Measurements from ENCODE around the gene ZFYVE27.

Gene ZFYVE27

DNA sequence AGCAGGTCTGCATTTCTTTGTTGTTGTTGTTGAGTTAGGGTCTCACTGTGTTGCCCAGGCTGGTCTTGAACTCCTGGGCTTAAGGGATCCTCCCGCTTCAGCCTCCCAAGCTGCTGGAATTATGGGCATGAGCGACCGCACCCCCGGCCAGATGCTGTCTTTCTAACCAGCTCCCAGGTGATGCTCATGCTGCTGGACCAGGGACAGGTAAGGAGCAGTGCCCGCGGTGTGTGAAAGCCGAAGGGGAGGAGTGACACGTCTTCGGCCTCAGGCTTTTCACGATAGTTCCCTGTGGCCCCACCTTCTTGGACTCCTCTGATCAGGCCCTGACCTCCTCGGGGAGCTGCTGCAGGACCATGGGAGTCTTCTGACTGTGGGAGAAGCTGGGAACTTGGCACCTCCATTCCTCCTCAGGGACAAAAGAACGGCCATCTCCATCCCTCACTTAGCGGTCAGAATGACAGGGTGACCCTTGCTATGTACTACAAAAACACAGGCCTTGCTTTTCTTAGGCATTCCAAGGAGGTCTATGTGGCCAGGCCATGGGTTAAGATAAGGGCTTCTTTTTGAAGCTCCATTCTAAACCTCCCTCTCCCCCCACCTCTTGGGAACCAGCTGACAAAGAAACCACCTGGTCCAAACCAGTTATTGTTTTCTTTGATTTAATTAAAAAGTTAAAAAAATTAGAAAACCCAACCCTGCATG is 29.3 kb downstream of the ZFYVE27 start:
- Mint-ChIP-seq H3K4me3 (no peak overlapping the region), H3K9me3 (no peaks in the 10 kb centered on the region), H3K27me3 (ENCODE audit: low read depth) (peaks cover 28% of the 10 kb centered on the region), H3K4me1 (ENCODE audit: low read depth) (no peaks in the 10 kb centered on the region), H3K36me3 (ENCODE audit: low read depth) (peaks cover 3% of the 10 kb centered on the region), H3K27ac (no peak overlapping the region)

DNA sequence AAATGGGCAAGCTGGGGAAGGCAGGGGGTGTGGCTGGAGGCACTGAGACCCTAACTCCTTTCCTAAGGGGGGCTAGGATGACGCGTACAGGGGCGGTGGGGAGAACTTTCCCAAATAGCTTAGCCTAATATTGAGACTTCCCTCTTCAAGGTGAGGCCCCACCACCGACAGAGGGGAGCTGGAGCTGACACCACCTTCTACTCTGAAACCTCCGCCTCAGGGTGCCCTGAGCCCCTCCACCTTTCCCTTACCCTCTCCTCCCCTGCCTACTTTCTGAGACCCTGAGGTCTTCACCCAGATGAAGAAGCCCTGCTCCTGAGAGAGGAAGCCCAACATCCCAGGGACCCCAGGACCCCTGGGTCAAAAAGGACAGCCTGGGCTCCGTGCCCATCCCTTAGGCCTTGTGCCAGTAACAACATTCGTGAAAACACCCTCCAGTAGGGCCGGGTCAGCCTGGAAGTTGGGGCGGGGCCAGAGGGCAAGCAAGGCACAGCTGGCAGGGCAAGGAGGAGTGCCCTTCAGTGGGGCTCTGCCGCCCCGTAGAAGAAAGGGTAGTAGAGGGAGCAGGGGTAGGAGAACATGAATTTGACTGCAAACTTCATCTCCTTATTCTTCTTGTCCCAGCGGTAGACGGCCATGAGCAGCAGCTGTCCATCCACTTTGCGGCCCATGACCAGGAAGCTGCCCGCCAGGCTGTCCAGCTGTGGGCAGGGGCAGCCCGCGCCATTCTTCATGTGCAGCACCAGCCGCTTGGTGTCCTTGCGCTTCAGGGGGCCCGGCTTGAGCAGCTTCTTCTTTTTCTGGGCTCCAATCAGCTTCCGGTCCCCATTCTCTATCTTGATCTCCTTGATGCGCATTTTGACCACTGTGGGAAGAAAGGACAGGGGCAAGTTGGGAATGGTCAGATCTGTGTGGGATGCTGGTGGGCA is 30.3 kb downstream of the ZFYVE27 start:
- peaks cover 1% of the 10 kb centered on the region for H3K36me3 Mint-ChIP-seq (ENCODE audit: low read depth)
- peaks cover 34% of the 10 kb centered on the region for H3K27me3 Mint-ChIP-seq (ENCODE audit: low read depth)
- H3K27ac Mint-ChIP-seq, result no peak overlapping the region
- H3K4me1 Mint-ChIP-seq (ENCODE audit: low read depth), result peaks cover 2% of the 10 kb centered on the region
- H3K9me3 Mint-ChIP-seq, result no peaks in the 10 kb centered on the region
- H3K4me3 Mint-ChIP-seq, result no peak overlapping the region

GRCh38 chr10:97768322-97769315 is 31.7 kb downstream of the ZFYVE27 start:
- H3K27ac Mint-ChIP-seq, result no peak overlapping the region
- peaks cover 47% of the 10 kb centered on the region for H3K27me3 Mint-ChIP-seq (ENCODE audit: low read depth)

GRCh38 chr10:97770255-97770654 is 33.3 kb downstream of the ZFYVE27 start:
- Mint-ChIP-seq H3K4me1 (ENCODE audit: low read depth) (peaks cover 3% of the 10 kb centered on the region), H3K27ac (no peak overlapping the region), H3K36me3 (ENCODE audit: low read depth) (peaks cover 2% of the 10 kb centered on the region), H3K4me3 (no peak overlapping the region), H3K9me3 (no peaks in the 10 kb centered on the region), H3K27me3 (ENCODE audit: low read depth) (peaks cover 52% of the 10 kb centered on the region)

More at GRCh38 chr10:97768322-97769315, 31.7 kb downstream of the ZFYVE27 start:
- Mint-ChIP-seq H3K36me3 (ENCODE audit: low read depth) (peaks cover 2% of the 10 kb centered on the region), H3K9me3 (no peaks in the 10 kb centered on the region), H3K4me1 (ENCODE audit: low read depth) (peaks cover 3% of the 10 kb centered on the region), H3K4me3 (no peak overlapping the region)

DNA sequence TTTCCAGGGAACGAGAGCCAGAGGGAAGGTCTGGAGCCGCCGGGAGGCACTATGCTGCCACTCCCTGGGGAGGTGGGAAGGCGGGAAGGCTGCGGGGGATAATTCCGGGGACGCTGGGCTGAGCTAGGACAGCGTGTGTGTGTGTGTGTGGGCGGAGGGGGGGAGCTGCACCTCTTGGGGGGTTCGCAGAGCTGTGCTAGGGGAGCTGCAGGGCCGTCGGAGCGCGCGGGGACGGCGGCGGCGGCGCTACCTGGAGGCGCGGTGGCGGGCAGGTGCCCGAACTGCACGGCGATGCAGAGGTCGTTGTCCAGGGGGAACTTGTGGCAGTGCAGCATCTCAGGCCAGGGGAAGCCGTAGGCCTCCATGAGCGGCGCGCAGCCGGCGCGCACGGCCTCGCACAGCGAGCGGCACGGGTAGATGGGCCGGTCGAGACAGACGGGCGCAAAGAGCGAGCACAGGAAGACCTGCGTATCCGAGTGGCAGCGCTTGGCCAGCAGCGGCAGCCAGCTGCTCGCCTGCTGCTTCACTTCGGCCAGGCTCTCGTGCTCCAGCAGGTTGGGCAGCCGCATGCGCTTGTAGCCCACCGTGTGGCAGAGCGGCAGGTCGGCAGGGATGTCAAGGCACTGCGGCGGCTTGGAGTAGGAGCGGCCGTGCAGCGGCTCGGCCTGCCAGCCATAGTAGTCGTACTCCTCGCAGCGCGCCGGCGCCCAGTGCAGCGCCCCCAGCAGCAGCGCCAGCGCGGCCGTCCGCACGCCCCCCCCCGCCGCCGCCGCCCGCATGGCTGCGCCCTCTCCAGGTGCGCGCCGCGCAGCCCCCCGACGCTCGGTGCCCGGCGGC is 34.3 kb downstream of the ZFYVE27 start:
- Mint-ChIP-seq H3K4me3 (no peak overlapping the region), H3K4me1 (ENCODE audit: low read depth) (peaks cover 3% of the 10 kb centered on the region), H3K27me3 (ENCODE audit: low read depth) (peaks cover 52% of the 10 kb centered on the region), H3K27ac (no peak overlapping the region), H3K9me3 (no peaks in the 10 kb centered on the region), H3K36me3 (ENCODE audit: low read depth) (peaks cover 2% of the 10 kb centered on the region)

- H3K36me3 Mint-ChIP-seq (ENCODE audit: low read depth), result peaks cover 2% of the 10 kb centered on the region
These were observed 35.2 kb downstream of the ZFYVE27 start, which contains the start of gene SFRP5 for GRCh38 chr10:97771913-97772823. Gene SFRP5 (minus strand): TSS chr10:97771999. CDS start chr10:97771833, 166 bp downstream.

GRCh38 chr10:97773096-97773495 is 36.2 kb downstream of the ZFYVE27 start:
- peaks cover 49% of the 10 kb centered on the region for H3K27me3 Mint-ChIP-seq (ENCODE audit: low read depth)
- no peak overlapping the region for H3K4me3 Mint-ChIP-seq
- peaks cover 3% of the 10 kb centered on the region for H3K4me1 Mint-ChIP-seq (ENCODE audit: low read depth)
- no peaks in the 10 kb centered on the region for H3K9me3 Mint-ChIP-seq
- no peak overlapping the region for H3K27ac Mint-ChIP-seq
- peaks cover 2% of the 10 kb centered on the region for H3K36me3 Mint-ChIP-seq (ENCODE audit: low read depth)

More at GRCh38 chr10:97771913-97772823, 35.2 kb downstream of the ZFYVE27 start, which contains the start of gene SFRP5:
- H3K4me3 Mint-ChIP-seq, result peak within 1 kb of the TSS; percentile 37
- peaks cover 52% of the 10 kb centered on the region for H3K27me3 Mint-ChIP-seq (ENCODE audit: low read depth)
- no peak within 1 kb of the TSS for H3K27ac Mint-ChIP-seq
- H3K9me3 Mint-ChIP-seq, result no peaks in the 10 kb centered on the region
- H3K4me1 Mint-ChIP-seq (ENCODE audit: low read depth), result peaks cover 3% of the 10 kb centered on the region

GRCh38 chr10:97774811-97775294 is 37.9 kb downstream of the ZFYVE27 start:
- peaks cover 2% of the 10 kb centered on the region for H3K36me3 Mint-ChIP-seq (ENCODE audit: low read depth)
- peaks cover 38% of the 10 kb centered on the region for H3K27me3 Mint-ChIP-seq (ENCODE audit: low read depth)
- no peaks in the 10 kb centered on the region for H3K9me3 Mint-ChIP-seq
- peaks cover 3% of the 10 kb centered on the region for H3K4me1 Mint-ChIP-seq (ENCODE audit: low read depth)
- no peak overlapping the region for H3K4me3 Mint-ChIP-seq
- no peak overlapping the region for H3K27ac Mint-ChIP-seq

GRCh38 chr10:97777143-97777542 is 40.2 kb downstream of the ZFYVE27 start:
- Mint-ChIP-seq H3K27ac (no peak overlapping the region), H3K27me3 (ENCODE audit: low read depth) (peaks cover 19% of the 10 kb centered on the region), H3K9me3 (no peaks in the 10 kb centered on the region), H3K4me3 (no peak overlapping the region), H3K4me1 (ENCODE audit: low read depth) (peaks cover 5% of the 10 kb centered on the region), H3K36me3 (ENCODE audit: low read depth) (peaks cover 2% of the 10 kb centered on the region)

- H3K4me3 Mint-ChIP-seq, result no peak overlapping the region
- peaks cover 4% of the 10 kb centered on the region for H3K27me3 Mint-ChIP-seq (ENCODE audit: low read depth)
- no peaks in the 10 kb centered on the region for H3K36me3 Mint-ChIP-seq (ENCODE audit: low read depth)
- no peak overlapping the region for H3K27ac Mint-ChIP-seq
- H3K4me1 Mint-ChIP-seq (ENCODE audit: low read depth), result peaks cover 3% of the 10 kb centered on the region
- H3K9me3 Mint-ChIP-seq, result no peaks in the 10 kb centered on the region
These were observed 41.7 kb downstream of the ZFYVE27 start for GRCh38 chr10:97778452-97779302.

DNA sequence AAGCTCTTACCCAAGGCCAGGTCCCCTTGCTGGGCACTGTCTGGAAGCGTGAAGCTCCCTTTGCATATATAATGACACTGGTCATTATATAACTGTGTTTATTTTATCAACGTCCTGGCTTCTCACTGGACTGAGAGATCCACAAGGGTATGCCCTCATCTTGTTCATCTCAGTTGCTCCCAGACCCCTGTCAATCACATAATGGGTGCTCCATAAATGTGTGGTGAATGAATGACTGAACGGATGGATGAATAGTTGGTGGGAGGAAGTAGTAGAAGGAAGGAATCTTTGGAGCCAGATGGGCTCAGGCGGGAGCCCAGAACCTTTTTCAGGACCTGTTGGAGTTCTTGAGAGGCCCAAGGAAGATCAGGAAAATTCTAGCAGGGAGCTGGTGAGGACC is 42.6 kb downstream of the ZFYVE27 start:
- Mint-ChIP-seq H3K27ac (no peak overlapping the region), H3K4me3 (no peak overlapping the region), H3K4me1 (ENCODE audit: low read depth) (peaks cover 3% of the 10 kb centered on the region), H3K36me3 (ENCODE audit: low read depth) (no peaks in the 10 kb centered on the region), H3K27me3 (ENCODE audit: low read depth) (no peaks in the 10 kb centered on the region), H3K9me3 (no peaks in the 10 kb centered on the region)

DNA sequence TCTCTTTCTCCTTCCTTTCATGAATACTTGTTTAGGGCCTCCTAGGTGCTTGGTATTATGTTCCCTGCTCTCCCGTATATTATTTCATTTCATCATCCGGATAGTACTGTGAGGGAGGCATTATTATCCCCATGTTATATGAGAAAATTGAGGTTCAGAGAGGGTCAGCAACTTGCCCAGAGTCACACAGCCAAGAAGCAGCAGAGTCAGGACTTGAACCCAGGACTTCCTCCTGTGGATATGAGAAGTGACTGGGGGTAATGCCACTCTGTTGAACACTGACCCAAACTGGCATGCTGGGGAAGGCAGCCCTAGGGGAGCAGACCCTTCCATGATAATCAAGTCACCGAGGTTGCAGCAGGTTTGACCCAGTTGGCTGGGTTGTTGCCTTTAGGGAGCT is 43.0 kb downstream of the ZFYVE27 start:
- Mint-ChIP-seq H3K36me3 (ENCODE audit: low read depth) (no peaks in the 10 kb centered on the region), H3K27ac (no peak overlapping the region), H3K4me3 (no peak overlapping the region), H3K4me1 (ENCODE audit: low read depth) (peaks cover 3% of the 10 kb centered on the region), H3K27me3 (ENCODE audit: low read depth) (no peaks in the 10 kb centered on the region), H3K9me3 (no peaks in the 10 kb centered on the region)

Data from T-helper 1 cell treated with Interleukin-12 subunit alpha and Interleukin-12 subunit beta and Interleukin-4 antibody, amounts not matched to agents 30 μg/mL and 1 μg/mL, for 36 hours (primary cell).